ENCODE data around the gene HLA-DRA.
"Not testable (repeated sequence)": the region's sequence is repeated elsewhere in the genome, so short reads cannot be mapped to it uniquely, and the experiment has no call there.

HLA-DRA gene

GRCh38 chr6:32432050-32432450 is 7.6 kb upstream of the HLA-DRA start:
- DNase-seq: no peak

DNA sequence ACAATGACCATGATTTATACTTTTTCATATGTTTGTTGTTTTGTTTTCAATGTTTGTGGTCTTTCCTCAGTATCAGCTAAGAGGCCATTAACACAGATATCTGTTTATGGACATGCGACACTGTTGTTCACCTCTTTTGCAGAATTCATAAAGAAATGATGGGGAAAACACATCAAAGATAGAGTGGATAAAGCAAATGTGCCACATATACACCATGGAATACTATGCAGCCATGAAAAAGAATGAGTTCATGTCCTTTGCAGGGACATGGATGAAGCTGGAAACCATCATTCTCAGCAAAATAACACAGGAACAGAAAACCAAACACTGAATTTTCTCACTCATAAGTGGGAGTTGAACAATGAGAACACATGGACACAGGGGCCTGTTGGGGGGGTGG is 5.7 kb upstream of the HLA-DRA start:
- not testable (repeated sequence) for DNase-seq

- no peak for DNase-seq
These were observed 3.5 kb upstream of the HLA-DRA start for GRCh38 chr6:32436186-32436585.

GRCh38 chr6:32436995-32437836 is 2.5 kb upstream of the HLA-DRA start:
- no peak for DNase-seq

- DNase-seq: no peak
These were observed 548 bp upstream of the HLA-DRA start for GRCh38 chr6:32439139-32439538.

GRCh38 chr6:32442243-32442667 is 2.6 kb downstream of the HLA-DRA start:
- DNase-seq: no peak

- no peak for DNase-seq
These were observed 3.4 kb downstream of the HLA-DRA start for GRCh38 chr6:32442977-32443552.

- DNase-seq: no peak
These were observed 4.7 kb downstream of the HLA-DRA start for GRCh38 chr6:32444433-32444832.

- DNase-seq: no peak
These were observed 5.7 kb downstream of the HLA-DRA start for GRCh38 chr6:32445321-32445854.

GRCh38 chr6:32447932-32448331 is 8.2 kb downstream of the HLA-DRA start:
- DNase-seq: no peak

- no peak for DNase-seq
These were observed 9.5 kb downstream of the HLA-DRA start for GRCh38 chr6:32449088-32449736.

GRCh38 chr6:32457054-32457453 is 17.4 kb downstream of the HLA-DRA start:
- DNase-seq: no peak

GRCh38 chr6:32459781-32460424 is 20.2 kb downstream of the HLA-DRA start:
- no peak for DNase-seq

DNA sequence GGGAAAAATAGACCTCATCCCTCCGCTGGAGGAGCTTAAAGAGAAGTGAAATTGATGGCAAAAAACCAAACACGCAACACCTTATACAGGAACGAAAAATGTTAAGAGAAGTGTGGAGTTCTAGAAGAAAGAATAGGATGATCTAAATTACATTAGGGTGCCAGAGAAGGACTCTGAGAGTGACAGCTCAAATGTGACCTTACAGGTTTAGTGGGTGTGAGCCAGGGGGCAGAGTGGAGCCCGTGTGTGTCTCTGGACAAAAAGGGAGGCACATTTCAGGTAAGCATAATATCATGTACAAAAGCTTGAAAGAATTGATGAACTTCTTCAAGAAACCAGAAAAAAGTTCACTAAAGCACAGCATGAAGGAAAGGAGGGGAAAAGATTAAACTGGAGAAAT is 20.8 kb downstream of the HLA-DRA start:
- no peak for DNase-seq

DNA sequence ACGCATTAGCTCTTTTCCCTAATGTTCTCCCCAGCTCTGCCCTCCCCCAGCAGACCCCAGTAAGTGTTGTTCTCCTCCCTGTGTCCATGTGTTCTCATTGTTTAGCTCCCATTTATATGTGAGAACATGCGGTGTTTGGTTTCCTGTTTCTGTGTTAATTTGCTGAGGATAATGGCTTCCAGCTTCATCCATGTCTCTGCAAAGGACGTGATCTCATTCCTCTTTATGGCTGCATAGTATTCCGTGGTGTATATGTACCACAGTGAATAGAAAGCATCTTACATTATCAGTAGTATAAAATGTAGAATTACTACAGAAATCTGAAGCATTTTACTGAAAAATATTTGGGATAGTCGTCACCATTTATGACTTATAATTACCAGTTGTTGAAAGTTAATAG is 21.8 kb downstream of the HLA-DRA start:
- no peak for DNase-seq

DNA sequence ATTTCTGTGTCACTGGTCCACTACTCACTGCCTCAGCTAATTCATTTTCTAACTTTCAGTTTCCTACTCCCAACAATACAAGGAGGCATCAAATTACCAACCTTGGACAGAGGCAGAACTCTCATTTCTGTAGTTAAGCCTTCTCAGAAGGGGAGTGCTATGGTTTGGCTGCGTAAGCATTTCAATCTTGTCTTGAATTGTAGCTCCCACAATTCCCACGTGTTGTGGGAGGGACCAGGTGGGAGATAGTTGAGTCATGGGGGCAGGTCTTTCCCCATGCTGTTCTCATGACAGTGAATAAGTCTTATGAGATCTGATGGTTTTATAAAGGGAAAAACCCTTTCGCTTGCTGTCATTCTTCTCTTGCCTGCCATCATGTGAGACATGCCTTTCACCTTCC is 22.9 kb downstream of the HLA-DRA start:
- no peak for DNase-seq

DNA sequence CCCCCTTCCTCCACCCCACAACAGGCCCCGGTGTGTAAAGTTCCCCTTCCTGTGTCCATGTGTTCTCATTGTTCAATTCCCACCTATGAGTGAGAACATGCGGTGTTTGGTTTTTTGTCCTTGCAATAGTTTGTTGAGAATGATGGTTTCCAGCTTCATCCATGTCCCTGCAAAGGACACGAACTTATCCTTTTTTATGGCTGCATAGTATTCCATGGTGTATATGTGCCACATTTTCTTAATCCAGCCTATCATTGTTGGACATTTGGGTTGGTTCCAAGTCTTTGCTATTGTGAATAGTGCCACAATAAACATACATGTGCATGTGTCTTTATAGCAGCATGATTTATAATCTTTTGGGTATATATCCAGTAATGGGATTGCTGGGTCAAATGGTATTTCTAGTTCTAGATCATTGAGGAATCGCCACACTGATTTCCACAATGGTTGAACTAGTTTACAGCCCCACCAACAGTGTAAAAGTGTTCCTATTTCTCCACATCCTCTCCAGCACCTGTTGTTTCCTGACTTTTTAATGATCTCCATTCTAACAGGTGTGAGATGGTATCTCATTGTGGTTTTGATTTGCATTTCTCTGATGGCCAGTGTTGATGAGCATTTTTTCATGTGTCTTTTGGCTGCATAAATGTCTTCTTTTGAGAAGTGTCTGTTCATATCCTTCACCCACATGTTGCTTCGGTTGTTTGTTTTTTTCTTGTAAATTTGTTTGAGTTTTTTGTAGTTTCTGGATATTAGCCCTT is 28.2 kb downstream of the HLA-DRA start:
- not testable (repeated sequence) for DNase-seq

- DNase-seq: no peak
These were observed 33.2 kb downstream of the HLA-DRA start for GRCh38 chr6:32472781-32473375.

DNA sequence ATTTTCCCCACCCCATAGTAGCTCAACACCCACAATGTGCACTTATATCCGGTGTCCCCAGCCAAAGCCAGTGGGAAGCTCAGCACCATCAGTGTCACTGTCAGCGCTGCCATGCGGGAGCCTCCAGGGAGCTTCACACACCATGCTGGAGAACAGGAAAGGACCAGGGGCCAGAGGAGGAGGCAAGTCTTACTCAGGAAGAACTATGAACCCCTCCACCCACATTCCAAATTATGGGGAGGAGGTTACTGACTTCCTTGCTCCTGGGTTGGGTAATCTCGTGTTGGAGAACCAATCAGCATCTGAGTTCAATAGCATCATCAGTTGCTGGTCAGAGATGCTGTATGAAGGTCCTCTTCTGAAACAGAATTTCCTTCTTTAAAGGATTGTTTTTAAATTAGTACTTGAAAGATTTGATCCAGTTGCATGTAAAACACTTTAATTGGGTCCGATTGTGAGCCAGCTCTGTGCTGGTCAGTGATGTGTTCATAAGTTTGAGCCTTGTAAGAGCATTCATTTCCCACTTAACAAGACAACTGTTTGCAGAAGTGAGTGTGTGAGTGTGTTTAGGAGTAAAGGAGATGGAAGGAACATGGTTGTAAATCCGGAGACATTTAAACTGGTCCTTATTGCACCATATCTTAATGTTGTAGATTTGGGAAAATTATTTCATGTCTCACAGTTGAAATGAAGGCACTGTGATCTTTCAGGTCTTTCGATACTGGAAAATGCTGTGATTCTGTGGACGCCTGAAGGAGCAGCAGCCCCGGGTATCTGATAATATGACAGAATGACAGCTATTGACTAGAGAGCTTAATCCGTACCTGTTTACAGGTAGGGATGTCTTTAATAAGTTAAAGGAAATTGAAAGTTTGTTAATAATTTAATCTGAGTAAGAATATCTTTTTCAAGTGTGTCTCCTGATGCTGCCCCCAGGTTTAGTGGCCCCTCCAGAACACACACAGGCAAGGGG is 34.0 kb downstream of the HLA-DRA start:
- DNase-seq: not testable (repeated sequence)

- DNase-seq: no peak
These were observed 35.9 kb downstream of the HLA-DRA start for GRCh38 chr6:32475392-32476206.
